T-helper 1 cell treated with Interleukin-12 subunit alpha and Interleukin-12 subunit beta and Interleukin-4 antibody, amounts not matched to agents 30 ng/mL and 1 ng/mL, for 36 hours (primary cell): ENCODE results near the gene ACADS. TPM values are rescaled to one million over a fixed set of nuclear protein-coding genes. Genes with fewer than 3 reads are reported as not detected.
"Not testable (repeated sequence)": the region's sequence is repeated elsewhere in the genome, so short reads cannot be mapped to it uniquely, and the experiment has no call there.

Source experiments
- intact Hi-C: fragments of 100-400 bp; cut with micrococcal nuclease; formaldehyde crosslinking; loops from one replicate; pipeline ENCODE4 v1.15.1; 2024
- total RNA-seq: library from RNA; stranded (reverse); gene quantifications from 2 replicates; pipeline ENCODE4 v1.2.3, GENCODE V29; 2022

ACADS gene
- total RNA-seq, 1 donor from 2014 or later = 13.7 TPM

DNA sequence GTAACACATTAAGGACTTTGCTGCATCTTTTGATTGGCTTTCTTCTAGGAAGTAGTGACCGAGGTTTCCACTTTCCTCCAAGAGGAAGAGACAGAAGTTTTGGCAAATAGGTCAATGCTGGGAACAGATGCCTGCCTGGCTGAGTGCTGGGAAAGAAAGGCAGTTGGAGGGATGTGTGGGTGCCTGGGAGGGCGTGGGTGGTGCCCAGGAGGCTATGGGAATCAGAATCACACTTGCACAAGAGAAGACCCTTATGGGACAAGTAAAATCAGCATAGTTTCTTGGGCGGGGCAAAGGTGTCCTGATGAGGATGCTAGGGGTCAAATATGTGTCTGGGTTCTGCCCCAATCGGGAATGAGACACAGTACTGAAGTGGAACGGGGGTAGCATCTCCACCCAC, 906 bp upstream of the ACADS start:
- intact Hi-C loops = loop anchor here (1.0 to 2.0 kb wide), 5 partner anchors 10 to 572 kb away; partner anchors contain the start of genes CAMKK2, POP5 and UNC119B

DNA sequence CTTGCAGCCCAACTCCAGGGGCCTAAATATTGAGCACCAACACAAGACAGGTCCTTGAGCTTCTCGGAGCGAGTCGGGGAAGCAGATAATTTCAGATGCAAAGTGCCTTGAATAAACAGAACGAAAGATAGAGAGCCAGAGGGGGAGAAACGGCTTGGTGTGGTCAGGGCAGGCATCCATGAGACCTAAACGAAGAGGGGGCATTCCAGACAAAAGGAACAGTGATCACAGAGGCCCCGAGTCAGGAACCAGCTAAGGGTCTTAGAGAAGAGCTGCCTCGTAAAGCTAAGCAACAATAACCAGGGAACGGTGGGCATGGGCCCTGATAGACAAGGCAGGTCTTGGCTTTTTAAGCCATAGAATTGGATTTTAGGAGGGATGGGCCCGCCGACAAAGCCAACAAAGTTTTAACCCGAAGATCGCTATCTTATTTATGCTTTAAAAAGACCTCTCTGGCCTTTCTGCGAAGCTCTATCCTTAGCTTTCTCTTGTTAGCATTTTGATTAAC, 421 bp upstream of the ACADS start:
- intact Hi-C loops = loop anchor here (1.0 to 2.0 kb wide), 5 partner anchors 11 to 572 kb away; partner anchors contain the start of genes CAMKK2, POP5 and UNC119B

DNA sequence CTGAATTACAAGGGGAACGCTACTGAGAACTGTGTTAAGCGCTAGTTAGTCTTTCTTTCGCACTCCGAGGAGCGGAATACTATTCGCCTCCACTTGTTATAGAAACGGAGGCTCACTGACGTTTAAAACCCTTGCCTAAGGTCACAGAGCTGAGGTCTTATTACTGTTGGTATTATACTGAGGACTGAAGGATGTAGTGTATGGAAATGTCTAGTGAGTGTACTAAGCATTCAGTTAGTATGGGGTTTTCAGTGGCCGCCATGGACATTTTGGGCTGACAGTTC, 826 bp downstream of the ACADS start:
- intact Hi-C loops = loop anchor here (1.0 kb wide), 1 partner anchor 178 kb away; the partner anchor contains the start of gene SPPL3

DNA sequence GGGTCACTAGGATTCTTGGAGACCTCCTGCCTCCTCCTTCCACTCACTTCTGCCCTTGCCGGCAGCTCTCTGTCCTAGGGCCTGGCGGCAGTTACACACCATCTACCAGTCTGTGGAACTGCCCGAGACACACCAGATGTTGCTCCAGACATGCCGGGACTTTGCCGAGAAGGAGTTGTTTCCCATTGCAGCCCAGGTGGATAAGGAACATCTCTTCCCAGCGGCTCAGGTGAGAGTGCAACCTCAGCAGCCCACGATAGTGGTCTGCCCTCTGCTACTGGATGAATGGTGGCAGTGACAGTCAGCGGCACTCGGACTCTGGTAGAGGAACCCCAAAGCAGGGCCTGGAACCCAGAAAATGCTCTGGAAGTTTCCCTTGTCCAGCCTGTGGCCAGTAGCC, 1.3 kb downstream of the ACADS start:
- intact Hi-C loops = loop anchor here (1.0 kb wide), 1 partner anchor 177 kb away; the partner anchor contains the start of gene SPPL3

DNA sequence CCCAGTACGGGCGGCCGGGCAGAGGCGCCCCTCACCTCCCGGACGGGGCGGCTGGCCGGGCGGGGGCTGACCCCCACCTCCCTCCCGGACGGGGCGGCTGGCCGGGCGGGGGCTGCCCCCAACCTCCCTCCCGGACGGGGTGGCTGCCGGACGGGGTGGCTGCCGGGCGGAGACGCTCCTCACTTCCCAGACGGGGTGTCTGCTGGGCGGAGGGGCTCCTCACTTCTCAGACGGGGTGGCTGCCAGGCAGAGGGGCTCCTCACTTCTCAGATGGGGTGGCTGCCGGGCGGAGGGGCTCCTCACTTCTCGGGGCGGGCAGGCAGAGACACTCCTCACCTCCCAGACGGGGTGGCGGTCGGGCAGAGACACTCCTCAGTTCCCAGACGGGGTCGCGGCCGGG, 6.6 kb downstream of the ACADS start:
- intact Hi-C loops = not testable (repeated sequence)

DNA sequence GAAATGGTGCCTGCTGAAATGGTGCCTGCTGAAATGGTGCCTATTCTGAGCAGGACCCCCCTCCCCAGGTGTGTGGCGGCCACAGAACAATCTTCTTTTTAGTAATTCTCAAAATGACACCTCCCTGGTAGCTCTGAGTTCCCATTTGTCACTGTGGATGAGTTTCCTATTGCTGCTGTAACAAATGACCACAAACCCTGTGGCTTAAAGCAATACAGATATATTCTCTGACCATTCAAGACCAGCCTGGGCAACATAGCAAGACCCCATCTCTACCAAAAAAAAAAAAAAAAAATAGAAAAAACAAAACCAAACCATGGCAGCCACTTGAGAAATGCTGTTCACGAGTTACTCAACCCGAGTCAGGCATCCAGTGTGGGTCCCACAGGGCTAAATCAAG, 7.9 kb downstream of the ACADS start:
- intact Hi-C loops = no loop called here

DNA sequence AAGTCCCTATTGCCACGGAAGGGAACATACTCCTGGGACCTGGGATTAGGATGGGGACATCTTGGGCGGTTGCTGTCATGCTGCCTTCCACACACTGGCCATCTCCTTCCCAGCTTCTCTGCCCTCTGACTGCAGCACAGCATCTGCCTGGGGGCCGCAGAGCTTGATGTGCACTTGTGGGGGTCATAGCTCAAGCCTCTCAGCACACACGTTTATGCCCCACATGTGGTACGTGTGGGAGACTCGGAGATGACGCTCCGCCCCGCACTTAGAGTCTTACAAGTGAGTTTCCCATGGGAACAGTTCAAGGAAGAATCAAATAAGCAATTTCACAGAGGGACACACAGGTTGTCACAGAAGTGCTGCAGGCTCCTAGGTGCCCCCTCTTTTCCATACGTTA, 8.6 kb downstream of the ACADS start:
- intact Hi-C loops = no loop called here

DNA sequence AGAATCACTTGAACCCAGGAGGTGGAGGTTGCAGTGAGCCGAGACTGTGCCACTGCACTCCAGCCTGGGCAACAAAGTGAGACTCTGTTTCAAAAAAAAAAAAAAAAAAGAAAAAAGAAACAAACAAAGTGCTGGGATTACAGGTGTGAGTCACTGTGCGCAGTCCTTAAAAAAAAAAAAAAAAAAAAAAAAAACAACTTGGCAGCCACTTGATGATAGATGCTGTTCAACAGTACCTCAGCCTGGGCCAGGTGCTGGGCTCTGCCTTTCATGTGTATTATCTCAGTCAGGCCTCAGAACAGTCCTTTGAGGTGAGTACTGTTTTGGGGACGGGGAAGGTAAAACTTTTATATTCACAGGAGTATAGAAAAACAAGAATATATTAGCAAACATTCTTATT, 9.6 kb downstream of the ACADS start:
- intact Hi-C loops = no loop called here

DNA sequence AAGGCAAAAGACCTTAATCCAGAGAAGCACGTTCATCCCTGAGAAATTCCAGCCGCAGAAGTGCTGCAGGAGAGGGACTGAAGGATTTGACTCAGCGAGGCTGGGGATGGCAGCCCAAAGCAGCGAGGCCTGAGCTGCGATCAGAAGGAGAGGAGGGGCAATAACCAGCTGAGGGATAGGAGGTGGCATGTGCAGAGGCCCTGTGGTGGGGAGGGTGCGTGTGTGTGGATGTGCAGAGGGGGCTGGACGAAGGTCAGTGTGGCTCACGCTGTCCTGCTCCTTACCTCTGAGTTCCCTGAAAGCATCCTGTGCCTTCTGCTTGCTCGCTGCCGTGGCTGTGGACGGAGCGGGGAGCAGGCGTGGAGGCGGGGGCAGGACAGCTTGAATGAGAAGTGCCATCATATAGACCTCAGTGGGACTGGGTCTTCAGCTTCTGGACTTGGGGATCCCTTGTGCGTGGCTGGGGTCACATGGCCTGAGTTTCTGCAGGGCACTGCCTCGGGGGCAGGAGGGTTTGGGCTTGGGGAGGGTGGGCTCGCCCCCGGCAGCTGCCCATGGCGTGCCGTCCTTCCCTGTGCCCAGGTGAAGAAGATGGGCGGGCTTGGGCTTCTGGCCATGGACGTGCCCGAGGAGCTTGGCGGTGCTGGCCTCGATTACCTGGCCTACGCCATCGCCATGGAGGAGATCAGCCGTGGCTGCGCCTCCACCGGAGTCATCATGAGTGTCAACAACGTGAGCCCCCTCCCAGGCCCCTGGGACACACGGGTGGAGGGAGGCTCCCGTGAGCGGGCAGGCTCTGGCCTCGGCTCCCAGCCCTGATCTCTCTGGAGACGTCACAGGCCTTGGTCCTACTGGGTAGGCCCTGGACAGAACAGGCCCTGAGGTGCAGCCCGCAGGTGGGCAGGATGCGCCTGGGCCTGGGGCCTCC, 11.0 kb downstream of the ACADS start:
- intact Hi-C loops = no loop called here

DNA sequence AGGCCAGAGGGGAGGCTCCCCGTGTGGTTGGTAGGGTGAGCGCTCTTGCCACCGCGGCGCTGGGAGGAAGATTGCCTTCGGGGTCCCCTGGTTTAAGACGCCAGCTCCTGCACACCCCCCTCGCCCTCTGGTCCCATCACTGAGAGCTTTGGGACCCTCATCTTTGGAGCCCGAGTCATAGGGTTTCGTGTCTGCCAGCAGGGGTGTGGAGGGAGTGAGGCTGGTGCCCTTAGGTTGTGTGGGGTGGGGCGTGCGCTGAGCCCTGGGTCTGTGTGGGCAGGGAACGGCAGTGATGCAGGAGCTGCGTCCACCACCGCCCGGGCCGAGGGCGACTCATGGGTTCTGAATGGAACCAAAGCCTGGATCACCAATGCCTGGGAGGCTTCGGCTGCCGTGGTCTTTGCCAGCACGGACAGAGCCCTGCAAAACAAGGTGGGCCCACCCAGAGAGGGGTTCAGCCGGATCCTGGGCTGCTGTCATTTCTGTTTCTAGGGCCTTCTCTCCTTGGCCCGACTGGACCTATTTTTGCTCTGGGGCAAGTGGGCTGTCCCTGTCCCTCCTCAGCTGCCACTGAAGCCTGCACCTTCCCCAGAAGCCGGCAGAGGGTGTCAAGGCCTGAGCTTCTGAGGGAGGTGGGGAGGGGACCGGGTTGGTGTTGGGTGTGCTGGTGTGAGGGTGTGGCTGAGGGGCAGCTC, 12.1 kb downstream of the ACADS start:
- intact Hi-C loops = no loop called here

DNA sequence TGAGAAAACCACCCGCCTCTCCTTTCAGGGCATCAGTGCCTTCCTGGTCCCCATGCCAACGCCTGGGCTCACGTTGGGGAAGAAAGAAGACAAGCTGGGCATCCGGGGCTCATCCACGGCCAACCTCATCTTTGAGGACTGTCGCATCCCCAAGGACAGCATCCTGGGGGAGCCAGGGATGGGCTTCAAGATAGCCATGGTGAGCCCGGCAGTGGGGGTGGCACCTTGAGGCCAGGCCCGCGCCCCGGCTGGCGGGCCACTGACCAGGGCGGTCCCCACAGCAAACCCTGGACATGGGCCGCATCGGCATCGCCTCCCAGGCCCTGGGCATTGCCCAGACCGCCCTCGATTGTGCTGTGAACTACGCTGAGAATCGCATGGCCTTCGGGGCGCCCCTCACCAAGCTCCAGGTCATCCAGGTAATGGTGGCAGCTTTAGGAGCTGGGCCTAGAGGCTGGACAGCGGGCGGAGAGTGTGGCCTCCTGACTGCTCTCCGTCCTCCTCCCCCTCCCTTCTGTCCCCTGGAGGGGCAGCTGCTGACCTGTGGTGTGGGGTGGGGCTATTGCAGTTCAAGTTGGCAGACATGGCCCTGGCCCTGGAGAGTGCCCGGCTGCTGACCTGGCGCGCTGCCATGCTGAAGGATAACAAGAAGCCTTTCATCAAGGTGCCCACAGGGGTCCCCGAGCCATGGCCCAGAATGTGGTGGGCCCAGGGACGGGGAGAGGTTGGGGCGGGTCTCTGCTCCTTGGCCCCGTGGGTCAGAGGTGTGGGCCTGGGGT, 12.8 kb downstream of the ACADS start:
- intact Hi-C loops = no loop called here

DNA sequence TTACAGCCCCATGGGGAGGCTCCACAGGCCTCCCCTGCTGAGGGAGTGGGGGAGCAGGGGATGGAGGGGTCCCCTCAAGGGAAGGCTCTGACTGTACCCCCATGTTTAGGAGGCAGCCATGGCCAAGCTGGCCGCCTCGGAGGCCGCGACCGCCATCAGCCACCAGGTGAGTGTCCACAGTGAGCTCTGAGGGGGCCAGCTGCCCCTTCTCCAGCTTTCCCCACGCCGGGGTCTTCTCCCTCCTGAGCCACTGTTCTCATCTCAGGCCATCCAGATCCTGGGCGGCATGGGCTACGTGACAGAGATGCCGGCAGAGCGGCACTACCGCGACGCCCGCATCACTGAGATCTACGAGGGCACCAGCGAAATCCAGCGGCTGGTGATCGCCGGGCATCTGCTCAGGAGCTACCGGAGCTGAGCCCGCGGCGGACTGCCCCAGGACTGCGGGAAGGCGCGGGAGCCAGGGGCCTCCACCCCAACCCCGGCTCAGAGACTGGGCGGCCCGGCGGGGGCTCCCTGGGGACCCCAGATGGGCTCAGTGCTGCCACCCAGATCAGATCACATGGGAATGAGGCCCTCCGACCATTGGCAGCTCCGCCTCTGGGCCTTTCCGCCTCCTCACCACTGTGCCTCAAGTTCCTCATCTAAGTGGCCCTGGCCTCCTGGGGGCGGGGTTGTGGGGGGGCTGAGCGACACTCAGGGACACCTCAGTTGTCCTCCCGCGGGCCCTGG, 13.6 kb downstream of the ACADS start:
- intact Hi-C loops = no loop called here

DNA sequence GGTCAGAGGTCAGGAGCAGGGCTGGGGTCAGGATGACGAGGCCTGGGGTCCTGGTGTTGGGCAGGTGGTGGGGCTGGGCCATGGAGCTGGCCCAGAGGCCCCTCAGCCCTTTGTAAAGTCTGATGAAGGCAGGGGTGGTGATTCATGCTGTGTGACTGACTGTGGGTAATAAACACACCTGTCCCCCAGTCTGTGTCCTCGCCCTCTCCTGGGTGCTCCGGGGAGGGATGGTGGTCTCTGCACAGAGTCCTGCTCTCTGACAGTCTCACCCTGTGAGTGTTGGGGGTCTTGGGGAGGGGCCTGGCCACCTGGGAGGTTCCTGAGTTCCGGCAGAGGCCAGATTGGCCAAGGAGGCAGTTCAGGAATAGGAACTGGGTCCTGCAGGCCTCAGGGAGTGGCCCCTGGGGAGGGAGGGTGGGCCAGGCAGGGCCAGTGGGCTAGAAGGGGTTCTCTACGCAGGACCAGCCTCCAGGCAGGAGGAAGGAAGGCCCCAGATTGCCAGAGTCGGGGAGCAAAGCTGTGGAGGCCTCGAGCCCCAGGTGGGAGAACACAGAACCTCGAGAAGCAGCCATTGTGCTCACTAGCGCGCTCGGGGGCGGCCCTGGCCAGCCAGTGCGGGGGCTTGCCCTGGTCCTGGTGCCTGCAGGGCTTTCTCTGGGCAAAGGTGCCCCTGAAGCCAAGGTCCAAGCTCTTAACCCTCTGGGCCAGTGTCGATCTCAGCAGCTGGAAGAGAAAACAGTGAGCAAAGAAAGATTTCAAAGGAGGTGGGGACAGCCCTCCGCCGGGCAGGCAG, 14.4 kb downstream of the ACADS start:
- intact Hi-C loops = no loop called here

DNA sequence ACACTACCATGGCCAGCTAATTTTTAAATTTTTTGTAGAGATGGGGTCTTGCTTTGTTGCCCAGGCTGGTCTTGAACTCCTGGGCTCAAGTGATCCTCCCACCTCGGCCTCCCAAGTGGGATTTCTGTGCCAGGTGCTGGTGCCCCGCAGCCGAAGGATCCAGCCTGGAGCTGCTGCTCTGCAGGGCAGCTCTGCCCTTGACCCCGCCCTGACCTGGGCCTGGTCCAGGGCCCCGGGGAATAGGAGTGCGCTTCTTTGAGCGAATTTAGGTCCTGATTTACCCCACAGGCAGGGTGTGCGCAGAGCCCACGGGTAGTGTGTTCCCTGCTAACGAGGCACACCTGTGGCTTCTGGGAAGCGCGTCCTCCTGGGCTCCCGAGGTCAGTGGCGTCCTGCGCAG, 15.2 kb downstream of the ACADS start:
- intact Hi-C loops = no loop called here

DNA sequence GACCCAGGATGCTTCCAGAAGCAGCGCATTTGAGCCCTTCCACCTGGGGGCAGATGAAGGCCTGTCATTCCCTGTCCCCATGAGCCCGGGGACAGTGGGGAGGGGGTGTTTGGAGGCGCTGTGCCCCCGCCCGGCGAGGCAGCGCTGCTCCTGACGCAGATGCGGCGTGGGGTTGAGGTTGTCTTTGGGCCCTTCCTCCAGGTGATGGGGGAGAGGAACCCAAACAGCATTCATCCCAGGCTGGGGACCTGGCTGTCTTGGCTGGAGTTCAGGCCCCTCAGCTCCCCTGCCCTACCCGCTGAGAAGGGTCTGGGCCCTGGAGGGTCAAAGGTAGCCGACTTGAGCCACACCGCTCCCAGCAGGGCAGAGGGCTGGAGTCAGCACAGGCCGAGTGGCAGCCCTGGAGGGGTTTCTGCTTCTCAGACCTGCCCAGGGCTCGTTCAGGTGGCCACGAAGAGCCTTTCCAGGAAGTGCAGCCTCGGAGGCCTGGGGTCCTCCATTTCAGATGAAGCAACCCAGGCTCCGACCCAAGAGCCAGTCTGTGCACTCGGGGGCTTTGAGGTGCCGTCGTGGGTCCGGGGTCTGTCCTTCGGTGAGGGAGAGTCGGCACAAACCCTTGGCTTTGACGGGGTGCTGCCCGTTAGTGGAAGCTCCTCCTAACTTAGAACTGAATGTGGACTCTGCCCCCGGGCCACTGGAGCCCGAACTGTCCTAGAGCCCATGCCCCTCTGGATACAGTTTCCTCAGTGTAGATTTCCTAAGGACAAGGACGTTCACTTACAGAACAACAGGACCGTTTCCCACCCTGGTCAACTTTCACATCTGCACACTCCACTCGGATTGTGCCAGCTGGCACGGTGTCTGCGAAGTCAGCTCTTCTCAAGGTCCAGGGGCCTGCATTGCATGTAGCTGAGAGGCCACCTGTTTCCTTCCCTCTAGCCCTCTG, 16.1 kb downstream of the ACADS start:
- intact Hi-C loops = no loop called here

DNA sequence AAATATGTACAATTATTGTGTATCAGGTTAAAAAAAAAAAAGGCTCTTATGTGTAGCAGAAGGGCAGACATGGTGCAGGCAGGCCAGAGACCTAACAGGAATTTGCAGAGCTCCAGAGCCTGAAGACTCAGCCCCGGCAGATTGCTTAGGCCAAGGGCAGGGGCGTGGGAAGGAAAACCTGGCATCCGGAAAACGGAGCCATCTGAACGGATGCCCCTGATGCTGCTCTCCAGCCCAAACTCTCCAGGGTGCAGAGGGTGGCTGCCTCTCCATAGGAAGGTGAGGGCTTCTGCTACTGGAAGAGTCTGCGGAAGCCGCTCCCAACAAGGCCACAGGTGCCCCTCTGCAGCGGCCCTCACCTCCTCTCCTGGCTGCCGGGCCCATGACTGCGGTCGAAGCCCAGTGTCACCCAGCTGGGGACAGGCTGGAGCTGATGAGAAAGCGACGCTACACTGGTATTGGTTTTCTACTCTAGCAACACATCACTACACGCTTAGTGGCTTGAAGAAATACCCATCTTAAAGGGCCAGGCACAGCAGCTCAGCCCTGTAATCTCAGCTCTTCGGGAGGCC, 19.4 kb downstream of the ACADS start:
- intact Hi-C loops = no loop called here

DNA sequence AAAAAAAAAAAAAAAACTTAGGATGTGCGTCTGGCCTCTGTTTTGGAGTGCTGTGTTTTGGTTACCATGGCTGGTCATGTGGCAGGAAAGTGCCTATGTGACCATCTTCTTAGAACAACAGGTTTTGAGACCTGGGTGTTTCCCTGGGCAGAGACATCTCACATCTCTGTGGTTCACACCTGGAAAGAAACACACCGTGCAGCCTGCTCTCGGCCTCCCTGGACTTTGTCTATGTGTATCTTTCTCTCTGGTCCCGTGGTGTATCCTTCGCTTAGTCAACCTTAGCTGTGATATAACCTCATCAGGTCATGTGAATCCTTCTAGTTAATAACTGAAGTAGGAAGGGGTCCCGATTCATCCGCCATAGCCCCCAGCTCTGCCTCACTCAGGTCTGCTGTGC, 22.6 kb downstream of the ACADS start:
- intact Hi-C loops = no loop called here

DNA sequence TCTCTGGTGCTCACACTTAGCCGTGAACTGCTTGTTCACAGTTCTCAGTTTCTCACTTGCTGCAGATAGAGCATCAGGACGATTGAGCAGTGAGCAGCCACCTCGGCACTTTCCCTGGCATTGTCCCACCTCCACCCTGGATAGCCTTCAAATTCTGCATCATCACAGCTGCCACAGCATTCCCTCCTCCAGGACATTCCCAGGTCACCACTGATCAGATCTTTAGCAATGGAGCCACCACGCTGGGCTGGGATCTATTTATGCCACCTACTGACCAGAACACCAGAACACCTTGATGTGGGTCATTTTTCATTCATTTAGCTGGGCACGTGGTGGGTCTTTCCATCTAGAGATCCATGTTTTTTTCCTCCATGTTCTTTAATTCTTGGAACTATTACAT, 23.6 kb downstream of the ACADS start:
- intact Hi-C loops = no loop called here

DNA sequence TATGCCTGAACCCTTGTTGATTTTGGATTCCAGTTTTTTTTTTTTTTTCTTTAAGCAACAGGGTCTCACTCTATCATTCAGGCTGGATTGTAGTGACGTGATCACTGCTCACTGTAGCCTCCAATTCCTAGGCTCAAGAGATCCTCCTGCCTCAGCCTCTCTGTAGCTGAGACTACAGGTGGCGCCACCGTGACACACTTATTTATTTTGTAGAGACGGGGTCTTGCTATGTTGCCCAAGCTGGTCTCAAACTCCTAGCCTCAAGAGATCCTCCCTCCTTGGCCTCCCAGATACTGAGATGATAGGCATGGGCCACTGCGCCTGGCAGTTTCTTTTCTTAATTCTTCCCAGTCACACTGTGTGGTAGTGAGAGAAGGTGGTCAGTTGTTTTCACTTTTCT, 25.2 kb downstream of the ACADS start:
- intact Hi-C loops = no loop called here
